Measurements from ENCODE around the gene CLEC7A.

CLEC7A gene

DNA sequence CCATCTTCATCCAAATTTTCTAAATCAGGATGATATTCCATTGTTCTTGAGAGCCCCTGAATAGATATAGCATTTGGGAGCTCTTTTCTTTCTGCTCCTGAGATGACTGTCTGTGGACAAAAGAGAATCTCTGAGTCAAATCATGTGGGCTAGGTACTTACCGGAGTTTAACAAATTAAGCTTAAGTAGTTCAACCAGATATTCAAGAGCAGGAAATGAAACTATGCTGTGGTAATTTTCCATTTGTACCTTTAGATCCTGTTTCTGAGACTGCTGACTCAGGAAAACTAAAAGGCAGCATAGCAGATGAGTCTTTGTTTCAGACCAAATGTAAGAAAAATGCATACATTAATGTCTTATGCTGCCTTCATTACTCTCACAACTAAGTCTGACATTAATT lies at the start of gene CLEC7A:
Gene CLEC7A (minus strand): TSS at position 158 of the 400 bp plus-strand sequence. CDS start 117 bp downstream, at position 41.
- no peak for DNase-seq

DNA sequence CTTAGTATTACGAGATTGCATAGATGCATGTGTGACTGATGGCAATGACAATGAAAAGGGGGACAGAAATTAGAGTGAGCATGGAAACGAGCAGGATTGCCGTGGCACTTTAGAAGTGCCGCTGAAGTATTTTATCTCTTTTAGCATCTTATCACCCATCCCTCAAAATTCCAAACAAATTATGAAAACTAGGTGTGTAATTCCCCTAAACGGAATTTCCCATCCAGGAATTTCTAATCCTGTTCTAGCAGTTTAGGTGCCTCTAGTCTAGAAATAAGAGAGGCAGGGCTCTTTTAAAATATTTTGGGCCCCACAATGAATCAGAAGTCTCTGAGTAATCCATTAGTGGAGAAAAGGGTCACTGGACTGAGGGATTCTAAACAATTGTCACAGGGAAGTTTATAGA lies 49.8 kb upstream of the CLEC7A start:
- no peak for DNase-seq

DNA sequence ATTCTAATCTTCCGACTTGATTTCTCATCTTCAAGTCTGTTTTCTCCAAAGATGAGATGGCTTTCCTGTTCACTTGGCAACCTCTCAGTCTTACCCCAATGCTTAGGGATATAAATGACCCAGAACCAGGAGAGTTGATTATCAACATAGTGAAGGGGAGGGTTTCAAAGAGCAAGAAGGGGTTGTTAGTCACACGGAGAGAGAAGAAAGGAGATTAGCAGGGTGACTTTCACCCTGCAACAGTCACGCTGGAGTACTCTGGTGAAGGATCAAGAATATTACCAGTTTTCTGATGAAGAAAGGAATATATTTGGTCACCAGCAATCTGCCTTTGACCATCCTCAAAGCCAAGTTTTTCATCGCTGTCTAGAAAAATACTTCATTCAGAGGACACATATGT lies 48.8 kb upstream of the CLEC7A start, which contains the start of gene TMEM52B:
Gene TMEM52B (plus strand): TSS at position 212 of the 400 bp plus-strand sequence. CDS start 543 bp downstream, outside the sequence.
- DNase-seq, result no peak

DNA sequence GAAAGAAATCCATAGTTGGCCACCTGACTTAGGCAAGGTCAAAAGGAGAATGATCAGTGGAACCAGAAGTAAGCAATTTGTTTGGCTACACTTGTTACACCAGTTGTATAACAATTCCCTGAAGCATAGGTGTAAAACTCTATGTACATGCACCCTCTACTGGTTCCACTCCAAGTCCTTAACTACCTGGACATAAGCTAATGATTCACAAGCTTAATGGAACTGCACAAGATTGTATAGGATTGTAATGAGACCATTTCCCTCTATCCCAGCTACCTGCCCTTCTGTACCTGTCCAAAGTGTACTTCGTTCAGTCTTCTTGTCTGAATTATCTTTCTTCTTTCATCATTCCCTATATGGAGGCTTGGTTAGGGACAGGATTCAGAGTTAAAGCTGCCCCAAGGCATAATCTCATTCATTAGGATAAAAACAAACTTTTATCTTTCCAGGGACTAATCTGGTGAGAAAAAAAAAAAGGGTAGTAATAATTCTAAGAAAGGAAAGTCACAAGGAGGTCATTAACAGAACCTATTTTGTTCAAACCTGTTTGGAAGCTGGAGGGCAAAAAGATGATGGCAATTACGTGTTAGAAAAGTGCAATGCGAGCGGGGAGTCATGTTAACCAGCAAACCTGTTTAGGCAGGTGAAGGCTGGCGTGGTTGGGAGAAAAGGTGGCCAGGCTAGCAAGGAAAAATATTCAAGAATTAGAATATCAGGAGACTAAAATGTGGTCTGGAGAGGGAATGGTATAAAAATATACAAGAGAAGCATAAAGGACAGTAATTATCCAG lies 46.0 kb upstream of the CLEC7A start:
- no peak for DNase-seq

DNA sequence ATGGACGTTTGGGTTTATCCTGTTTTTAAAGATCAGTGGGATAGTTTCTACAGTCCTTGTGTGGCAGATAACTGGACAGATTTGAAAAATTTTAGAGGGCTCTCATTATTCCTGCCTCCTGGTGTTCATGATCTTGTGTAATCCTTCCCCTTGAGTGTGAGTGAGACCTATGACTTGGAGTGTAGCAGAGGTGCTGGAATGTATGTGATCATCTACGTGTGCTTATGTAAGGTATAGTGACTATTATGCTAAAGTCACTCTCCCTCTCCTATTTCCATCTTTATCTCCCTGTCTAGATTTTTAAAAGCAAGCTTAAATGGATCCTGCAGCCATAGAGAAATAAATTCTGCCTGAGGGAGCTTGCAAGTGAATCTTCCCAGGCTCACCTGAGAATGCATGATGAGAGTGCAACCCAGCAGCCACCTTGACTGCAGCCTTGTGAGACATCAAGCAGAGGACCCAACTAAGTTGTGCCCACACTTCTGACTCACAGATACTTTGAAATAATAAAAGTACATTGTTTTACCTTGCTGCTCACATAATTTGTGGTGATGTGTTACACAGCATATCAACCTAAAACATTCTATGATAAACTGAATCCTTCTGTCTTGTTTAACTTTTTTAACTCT lies 45.1 kb upstream of the CLEC7A start:
- no peak for DNase-seq

DNA sequence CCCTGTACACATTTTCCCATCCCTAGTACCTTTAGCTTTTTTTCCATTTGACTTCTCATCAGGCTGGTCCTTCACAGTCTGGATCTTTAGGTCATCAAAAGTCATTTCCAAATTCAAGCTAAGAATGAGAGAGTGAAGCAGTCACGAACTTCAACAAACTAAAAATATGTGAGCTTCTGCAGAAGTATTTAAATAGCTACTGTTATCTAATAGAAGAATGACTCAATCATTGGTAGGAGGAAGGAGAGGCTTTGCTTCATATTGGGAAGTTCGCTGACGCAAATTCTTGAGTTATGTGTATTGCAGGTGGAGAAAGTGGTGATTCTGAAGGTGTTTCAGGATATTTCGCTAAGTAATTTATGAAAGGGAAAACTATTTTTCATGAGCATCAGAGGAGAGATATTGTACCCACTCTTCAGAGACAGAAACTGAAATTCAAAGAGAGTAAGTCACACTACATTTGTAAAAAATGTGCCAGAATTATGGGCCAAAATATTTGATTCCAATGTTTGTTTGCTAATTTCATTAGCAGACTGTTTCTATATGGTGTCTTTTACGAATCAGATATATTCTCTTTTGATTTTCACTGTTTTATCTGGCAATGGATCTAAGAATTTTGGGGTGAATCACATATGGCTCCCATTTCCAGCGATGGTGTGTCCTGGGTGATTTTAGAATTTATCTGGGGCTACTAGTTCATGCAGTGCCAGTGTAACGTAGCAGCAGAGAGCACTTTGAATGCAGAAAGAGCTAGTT lies 42.2 kb upstream of the CLEC7A start, which contains the start of gene OLR1:
Gene OLR1 (minus strand): TSS at position 160 of the 756 bp plus-strand sequence. CDS start 55 bp downstream, at position 105.
- no peak for DNase-seq

DNA sequence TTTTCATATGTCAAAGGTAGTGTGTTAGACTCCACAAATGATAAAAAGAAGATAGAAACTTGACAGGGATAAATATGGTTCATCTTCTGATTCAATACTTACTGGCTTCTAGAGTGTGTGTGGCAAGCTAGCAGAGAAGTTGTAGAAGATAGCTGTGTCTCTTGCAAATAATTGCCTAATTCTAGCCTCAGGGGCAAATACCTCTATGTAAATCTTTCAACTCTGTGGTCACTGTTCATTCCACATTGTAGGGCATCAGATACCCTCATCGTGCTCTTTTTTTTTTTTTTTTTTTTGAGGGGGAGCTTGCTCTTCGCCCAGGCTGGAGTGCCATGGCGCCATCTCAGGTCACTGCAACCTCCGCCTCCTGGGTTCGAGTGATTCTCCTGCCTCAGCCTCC lies 40.2 kb upstream of the CLEC7A start:
- no peak for DNase-seq

DNA sequence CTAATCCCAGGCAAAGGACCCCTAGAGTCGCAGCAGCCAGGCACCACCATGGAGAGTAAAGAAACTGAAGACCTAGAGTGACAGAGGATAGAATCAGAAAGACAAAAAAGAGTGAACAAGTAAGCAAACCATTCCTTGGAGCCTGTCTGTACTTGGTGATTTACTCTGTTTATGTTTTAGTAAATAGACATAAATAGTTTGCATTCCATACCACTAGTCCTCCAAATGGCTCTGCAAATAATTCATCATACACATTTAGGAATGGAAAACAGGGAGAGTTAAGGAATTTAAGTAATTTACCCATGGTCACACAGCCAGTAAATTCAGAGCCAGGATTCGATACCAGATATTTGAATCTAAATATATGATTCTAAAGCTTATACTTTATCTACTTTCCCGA lies 39.1 kb upstream of the CLEC7A start:
- no peak for DNase-seq

DNA sequence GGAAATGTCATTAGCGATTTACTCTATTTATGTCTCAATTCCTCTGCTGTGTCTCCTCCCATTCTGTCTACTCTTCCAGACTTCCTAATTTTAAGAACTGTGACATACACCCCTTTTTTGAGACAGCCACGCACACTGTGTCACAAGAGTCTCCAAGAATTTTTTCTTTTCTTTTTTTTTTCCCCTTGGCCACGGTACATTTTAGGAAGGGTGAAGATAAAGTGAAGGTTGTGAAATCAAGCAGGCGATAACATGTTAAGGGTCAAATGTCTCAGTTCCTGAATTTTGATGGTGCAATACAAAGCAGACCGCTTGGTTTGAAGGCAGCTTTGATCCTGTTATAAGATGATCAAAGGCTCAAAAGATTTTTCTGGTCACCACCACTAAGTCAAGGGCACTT lies 37.6 kb upstream of the CLEC7A start:
- DNase-seq, result no peak

DNA sequence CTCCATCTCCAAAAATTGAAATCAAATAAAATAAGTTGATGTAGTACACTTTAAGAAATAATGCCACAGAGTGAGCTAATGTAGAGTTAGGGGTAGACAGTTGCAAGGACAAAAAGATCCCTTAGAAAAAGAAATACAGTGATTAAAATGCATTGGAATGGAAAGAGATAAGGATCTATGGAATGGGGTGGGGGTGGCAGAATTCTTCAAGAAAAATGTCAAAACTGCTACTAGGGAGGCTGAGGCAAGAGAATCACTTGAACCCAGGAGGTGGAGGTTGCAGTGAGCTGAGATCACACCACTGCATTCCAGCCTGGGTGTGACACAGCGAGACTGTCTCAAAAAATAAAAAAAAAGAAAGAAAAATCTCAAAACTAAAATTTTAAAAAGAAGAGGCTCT lies 35.4 kb upstream of the CLEC7A start:
- no peak for DNase-seq

DNA sequence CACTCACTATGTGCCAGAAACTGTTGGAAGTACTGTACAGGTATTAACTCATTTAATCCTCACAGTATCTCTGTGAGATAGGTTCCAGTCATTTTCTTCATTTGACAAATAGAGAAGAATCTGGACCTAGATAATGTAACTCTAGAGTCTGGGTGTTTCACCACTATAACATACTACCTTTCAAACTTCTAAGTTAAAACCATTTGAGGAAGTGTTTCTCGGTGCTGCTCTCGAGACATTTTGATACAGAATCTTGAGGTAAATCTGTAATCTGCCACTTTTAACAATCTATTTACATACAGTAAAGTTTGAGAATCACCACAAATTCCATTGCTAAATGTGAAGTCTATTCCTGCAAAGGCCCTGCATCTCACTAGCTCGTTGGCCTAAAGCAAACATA lies 33.1 kb upstream of the CLEC7A start:
- no peak for DNase-seq

DNA sequence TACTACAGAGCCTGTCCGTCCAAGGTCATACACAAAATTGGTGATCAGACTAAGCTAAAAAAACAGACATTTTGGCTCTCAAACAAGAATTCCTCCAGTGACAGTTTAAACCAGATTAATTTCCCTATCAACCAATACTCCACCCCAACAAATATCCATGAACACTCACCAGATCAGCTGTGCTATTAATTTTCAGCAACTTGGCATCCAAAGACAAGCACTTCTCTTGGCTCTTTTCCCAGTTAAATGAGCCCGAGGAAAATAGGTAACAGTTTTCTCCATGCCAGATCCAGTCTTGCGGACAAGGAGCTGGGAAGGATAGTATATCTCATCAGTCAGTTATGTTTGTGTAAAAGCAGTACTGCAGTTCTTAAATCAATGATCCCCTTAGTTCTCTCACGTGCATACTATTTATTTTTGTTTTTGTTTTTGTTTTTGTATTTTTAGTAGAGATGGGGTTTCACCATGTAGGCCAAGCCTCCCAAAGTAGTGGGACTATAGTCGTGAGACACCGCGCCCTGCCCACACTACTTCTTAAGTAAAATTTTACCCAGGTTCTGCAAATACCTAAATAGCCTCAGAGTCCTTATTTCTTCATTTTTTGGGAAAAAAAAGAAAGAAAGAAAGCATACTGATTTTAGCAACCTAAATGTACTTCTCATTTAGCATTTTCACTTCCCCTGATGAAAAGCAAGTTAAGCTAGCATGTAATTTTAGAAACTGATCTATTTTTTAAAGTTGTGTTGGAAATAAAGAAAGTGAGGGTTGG lies 30.8 kb upstream of the CLEC7A start:
- no peak for DNase-seq

DNA sequence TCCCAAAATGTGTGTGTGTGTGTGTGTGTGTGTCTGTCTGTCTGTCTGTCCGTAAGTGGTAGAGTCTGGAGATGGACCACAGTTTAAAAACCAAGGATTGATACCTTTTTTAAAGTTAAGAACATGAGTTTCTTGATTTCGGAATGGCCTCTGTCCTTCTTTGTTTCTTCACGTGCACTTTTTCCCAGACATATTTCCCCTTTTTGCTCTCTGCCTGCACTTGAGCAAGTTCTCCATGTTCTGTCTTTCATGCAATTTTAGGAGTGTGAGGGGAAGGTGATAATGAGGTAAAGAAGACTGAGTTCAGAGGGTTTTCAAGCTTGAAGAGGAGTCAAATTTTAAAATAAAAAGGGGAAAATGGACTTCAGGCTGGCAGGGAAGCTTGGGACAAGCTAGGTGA lies 29.3 kb upstream of the CLEC7A start:
- no peak for DNase-seq

DNA sequence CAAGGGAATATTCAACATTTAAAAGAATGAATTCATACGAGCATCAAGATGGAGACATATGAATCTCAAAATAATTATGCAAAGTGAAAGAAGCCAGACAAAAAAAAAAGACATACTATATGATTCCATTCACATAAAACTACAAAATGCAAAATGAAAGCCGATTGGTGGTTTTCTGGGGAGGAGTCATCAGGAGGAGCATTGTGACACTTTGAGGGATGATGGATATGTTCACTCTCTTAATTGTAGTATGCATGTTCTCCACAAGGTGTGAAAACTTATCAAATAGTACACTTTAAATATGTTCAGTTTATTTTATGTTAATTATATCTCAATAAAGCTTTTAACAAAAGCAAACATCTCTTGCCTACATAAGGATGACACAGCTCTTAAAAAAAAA lies 28.4 kb upstream of the CLEC7A start:
- no peak for DNase-seq

DNA sequence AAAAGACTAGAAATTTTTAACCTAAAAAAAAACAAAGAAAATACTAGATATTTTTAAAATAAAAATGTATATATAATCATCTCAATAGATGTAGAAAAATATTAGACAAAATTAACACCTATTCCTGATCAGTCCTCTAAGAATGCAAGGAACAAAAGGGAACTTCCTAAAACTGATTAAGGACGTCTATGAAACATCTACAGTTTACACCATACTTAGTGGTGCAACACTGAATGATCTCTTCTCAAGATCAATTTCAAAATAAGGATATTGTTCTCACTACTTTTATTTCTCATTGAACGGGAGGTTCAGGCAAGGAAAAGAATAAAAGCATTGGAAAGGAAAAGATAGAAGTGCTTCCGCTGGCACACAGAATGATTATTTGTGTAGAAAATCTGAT lies 26.0 kb upstream of the CLEC7A start:
- DNase-seq, result no peak

DNA sequence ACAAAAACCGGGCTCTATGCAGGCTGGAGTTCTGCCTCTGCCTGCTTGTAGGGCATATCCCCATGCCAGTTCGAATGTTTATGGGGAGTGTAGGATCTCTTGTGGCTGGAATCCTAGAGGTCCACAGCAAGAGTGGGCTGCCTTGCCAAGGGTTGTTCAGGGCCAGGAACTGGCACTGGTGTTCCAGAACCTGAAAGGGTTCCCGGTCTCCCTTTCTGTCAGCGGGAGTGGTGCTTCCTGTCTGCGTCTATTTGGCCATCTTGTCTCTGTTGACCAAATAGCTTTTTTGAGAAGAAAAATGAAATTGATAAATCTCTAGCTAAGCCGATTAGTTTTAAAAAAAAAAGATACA lies 24.1 kb upstream of the CLEC7A start:
- DNase-seq, result no peak

DNA sequence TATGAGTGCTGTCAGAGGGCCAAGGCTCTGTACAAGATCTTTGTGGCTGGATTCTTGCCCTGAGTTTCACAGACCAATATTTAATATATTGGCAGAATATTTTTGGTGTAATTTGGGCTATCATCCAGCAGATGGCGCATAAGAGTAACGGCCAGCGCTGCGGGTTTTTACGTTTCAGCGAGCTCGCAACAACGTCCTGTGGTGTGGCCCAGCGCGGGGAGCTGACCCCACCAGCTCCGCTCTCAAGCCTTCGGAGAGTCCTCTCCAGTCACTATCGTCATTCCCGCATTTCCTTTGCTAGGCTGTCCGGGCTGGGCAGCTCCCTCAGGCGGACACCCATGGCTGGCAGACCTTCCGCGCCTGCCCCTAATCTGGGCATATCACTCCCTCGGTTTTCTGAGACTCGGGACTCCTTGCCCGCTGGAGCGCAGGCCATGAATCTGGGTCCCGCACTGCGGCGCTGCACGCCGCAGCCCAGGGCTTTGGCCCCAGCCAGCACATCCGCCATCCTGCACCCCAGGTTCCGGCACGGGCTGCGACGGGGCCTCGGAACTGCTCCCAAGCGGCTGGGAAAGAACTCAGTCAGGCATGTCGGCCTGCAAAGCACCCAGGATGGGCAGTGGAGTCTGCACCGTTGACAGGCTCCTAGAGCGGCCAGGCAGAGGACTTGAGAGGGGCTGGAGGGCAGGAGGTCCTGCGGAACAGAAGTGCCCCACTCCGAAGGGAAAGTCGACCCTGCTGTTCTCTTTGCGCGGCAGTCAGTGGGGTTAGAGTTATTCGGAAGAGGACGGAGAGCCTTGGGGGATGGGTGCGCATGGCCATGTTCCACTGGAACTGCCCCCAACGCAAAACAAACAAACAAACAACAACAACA lies 23.5 kb upstream of the CLEC7A start:
- DNase-seq, result peak; percentile 19

DNA sequence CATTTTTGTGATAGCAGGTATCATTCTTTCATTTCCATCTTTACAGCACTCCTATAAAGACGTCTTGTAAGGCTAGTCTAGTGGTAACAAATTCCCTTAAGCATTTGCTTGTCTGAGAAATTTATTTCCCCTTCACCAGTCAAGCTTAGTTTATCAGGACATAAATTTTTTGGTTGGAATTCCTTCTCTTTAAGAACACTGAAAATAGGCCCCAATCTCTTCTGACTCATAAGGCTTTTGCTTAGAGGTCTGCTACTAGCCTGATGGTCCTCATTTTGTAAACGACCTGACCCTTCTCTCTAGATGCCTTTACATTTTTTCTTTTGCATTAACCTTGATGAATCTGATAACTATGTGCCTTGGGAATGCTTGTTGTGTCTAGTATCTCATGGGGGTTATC lies 21.6 kb upstream of the CLEC7A start:
- DNase-seq, result no peak

DNA sequence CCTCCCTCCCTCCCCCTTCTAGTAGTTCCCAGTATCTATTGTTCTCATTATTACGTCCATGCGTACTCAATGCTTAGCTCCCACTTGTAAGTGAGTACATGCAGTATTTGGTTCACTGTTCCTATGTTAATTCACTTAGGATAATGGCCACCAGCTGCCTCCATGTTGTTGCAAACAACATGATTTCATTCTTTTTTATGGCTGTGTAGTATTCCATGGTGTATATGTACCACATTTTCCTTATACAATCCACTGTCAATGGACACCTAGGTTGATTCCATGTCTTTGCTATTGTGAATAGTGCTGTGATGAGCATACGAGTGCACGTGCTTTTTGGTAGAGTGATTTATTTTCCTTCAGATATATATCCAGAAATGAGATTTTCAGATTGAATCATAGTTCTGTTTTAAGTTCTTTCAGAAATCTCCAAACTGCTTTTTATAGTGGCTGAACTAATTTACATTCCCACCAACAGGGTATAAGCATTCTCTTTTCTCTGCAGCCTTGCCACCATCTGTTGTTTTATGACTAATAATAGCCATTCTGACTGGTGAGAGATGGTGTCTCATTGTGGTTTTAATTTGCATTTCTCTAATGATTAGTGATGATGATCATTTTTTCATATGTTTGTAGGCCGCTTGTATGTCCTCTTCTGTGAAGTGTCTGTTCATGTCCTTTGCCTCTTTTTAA lies 17.9 kb upstream of the CLEC7A start:
- DNase-seq, result no peak

DNA sequence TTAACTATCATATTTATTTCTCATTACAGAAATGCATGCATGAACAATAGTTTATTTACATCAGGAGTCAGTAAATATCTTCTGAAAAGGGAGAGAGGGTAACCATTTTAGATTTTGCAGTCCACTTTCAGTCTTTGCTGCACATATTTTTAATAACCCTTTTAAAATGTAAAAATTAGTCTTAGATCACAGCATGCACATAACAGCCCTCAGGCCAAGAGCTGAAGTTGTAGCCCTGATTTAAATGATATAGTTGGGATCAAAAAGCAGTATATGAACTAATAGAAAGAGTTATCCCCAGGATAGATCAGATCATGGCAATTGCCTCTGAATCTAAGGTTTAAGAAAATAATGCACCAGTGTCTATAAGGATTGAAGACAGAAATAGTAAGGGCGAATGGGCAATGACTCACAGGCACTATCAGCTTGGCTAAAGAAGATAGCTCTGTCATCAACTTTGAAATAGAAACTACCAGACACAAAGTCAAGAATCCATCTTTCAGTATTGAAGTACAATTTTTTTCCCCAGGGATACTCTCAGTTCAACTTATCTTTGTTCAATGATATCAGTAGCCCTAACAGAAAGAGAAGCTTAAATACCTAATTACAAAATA lies 13.1 kb upstream of the CLEC7A start:
- no peak for DNase-seq

DNA sequence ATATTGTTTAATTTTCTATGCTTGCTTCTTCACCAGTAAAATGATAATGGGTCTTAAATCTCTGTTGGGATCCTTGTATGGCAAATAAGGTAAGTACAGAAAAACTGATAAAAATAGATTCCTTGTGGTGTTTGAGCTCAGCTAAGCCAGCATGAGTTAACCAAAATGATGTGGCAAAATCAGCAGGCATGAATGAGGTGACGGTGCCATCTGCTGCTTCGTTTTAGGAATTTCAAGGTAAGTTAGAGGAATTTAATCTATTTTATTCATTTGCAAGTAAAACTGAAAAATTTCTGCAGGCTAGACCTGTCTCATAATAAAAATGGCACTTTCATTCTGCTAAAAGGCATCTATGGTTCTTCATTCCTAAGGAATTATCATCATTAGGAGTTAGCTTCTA lies 10.0 kb upstream of the CLEC7A start:
- no peak for DNase-seq

All from NCI-H774 (cell line).